GM23338 (cell line): ENCODE data around the gene COL21A1. TPM values are rescaled to one million over a fixed set of nuclear protein-coding genes. Genes with fewer than 3 reads are reported as not detected.

Experiments used
- ATAC-seq: fragments of 200-7000 bp; cut with Tn5 transposase; 3 replicates; pipeline ENCODE4 v1.9.1; 2020
- DNase-seq: peaks from one replicate; pipeline ENCODE4 v3.0.0-alpha.2; 2015; ENCODE audit warnings: low spot score
- H2AFZ ChIP-seq: fragments of 200-600 bp; sonication (generic); 2 replicates; pipeline ENCODE4 v1.8.0; 2016; ENCODE audit warnings: antibody characterized with exemption, mild to moderate bottlenecking, moderate library complexity
- H3F3A ChIP-seq: fragments of 200-600 bp; sonication (generic); replicated peaks from 2 replicates; pipeline ENCODE4 v1.8.0; 2017; ENCODE audit warnings: antibody characterized with exemption, mixed run types, low read depth
- H3K27ac ChIP-seq: fragments of 200-600 bp; sonication (generic); 2 replicates; pipeline ENCODE4 v1.6.1; 2016; ENCODE audit warnings: low read depth
- H3K27me3 ChIP-seq: fragments of 200-600 bp; sonication (generic); 2 replicates; pipeline ENCODE4 v1.8.0; 2016; ENCODE audit warnings: mild to moderate bottlenecking, mixed run types, moderate library complexity; ENCODE audit not compliant: insufficient read depth
- H3K36me3 ChIP-seq: fragments of 200-600 bp; sonication (generic); 2 replicates; pipeline ENCODE4 v1.8.0; 2016; ENCODE audit warnings: mild to moderate bottlenecking; ENCODE audit not compliant: insufficient read depth
- H3K4me1 ChIP-seq: fragments of 200-600 bp; sonication (generic); 2 replicates; pipeline ENCODE4 v1.8.0; 2016; ENCODE audit warnings: mild to moderate bottlenecking, moderate library complexity; ENCODE audit not compliant: insufficient read depth
- H3K4me2 ChIP-seq: fragments of 200-600 bp; sonication (generic); 2 replicates; pipeline ENCODE4 v1.7.1; 2017; ENCODE audit warnings: mixed run types
- H3K4me3 ChIP-seq: fragments of 200-600 bp; sonication (generic); 2 replicates; pipeline ENCODE4 v1.6.1; 2016; ENCODE audit warnings: mixed run types
- H3K79me2 ChIP-seq: fragments of 200-600 bp; sonication (generic); replicated peaks from 2 replicates; pipeline ENCODE4 v1.8.0; 2017; ENCODE audit warnings: mild to moderate bottlenecking; ENCODE audit not compliant: insufficient read depth
- H3K9me2 ChIP-seq: fragments of 200-600 bp; sonication (generic); 2 replicates; pipeline ENCODE4 v1.8.0; 2017; ENCODE audit not compliant: insufficient read depth
- H4K20me1 ChIP-seq: fragments of 200-600 bp; sonication (generic); replicated peaks from 2 replicates; pipeline ENCODE4 v1.8.0; 2017; ENCODE audit warnings: mild to moderate bottlenecking; ENCODE audit not compliant: insufficient read depth
- H3K27ac Mint-ChIP-seq: 2 replicates; pipeline ENCODE4 v1.8.0; 2020; ENCODE audit warnings: inconsistent platforms, mild to moderate bottlenecking, moderate library complexity, mixed read lengths
- H3K27me3 Mint-ChIP-seq: 3 replicates; pipeline ENCODE4 v1.8.0; 2022; ENCODE audit warnings: low read depth, mild to moderate bottlenecking, moderate library complexity, mixed read lengths, inconsistent platforms; ENCODE audit not compliant: insufficient read depth, poor library complexity
- H3K36me3 Mint-ChIP-seq: 3 replicates; pipeline ENCODE4 v1.8.0; 2021; ENCODE audit warnings: low read depth, mild to moderate bottlenecking, inconsistent platforms, moderate library complexity, mixed read lengths
- H3K4me1 Mint-ChIP-seq: 3 replicates; pipeline ENCODE4 v1.8.0; 2020; ENCODE audit warnings: mild to moderate bottlenecking, inconsistent platforms, mixed read lengths
- H3K4me3 Mint-ChIP-seq: 3 replicates; pipeline ENCODE4 v1.8.0; 2021; ENCODE audit warnings: moderate library complexity, mild to moderate bottlenecking, inconsistent platforms, mixed read lengths
- H3K9me3 Mint-ChIP-seq: 3 replicates; pipeline ENCODE4 v1.8.0; 2020; ENCODE audit warnings: moderate library complexity, mild to moderate bottlenecking, inconsistent platforms, mixed read lengths
- CREB1 ChIP-seq: fragments of 250-450 bp; sonication (Bioruptor Pico); IDR thresholded peaks from 2 replicates; pipeline ENCODE4 v1.5.0; 2020; ENCODE audit warnings: low read depth, mild to moderate bottlenecking, moderate library complexity
- CTCF ChIP-seq, 2 experiments: fragments of 200-600 bp in 1 of 2; sonication (generic) in 1 of 2; conservative IDR thresholded peaks; 2 replicates each; pipeline versions ENCODE4 v1.5.1 to v1.6.1; 2016 to 2017; ENCODE audit warnings: antibody characterized with exemption in 2 of 2, low read depth in 2 of 2, mild to moderate bottlenecking in 2 of 2, moderate library complexity in 1 of 2
- ETS1 ChIP-seq: IDR thresholded peaks from 2 replicates; pipeline ENCODE4 v1.6.1; 2016; ENCODE audit warnings: antibody characterized with exemption
- EZH2 ChIP-seq: fragments of 200-600 bp; sonication (generic); IDR thresholded peaks from one replicate; pipeline ENCODE4 v1.8.0; 2017; ENCODE audit warnings: antibody characterized with exemption, mild to moderate bottlenecking, low read depth; ENCODE audit not compliant: unreplicated experiment
- EZH2phosphoT487 ChIP-seq: fragments of 200-600 bp; sonication (generic); IDR thresholded peaks from one replicate; pipeline ENCODE4 v1.8.1; 2018; ENCODE audit warnings: antibody characterized with exemption; ENCODE audit not compliant: unreplicated experiment
- JUNB ChIP-seq: IDR thresholded peaks from one replicate; pipeline ENCODE4 v1.6.1; 2016; ENCODE audit warnings: antibody characterized with exemption; ENCODE audit not compliant: unreplicated experiment
- POLR2AphosphoS5 ChIP-seq: IDR thresholded peaks from 2 replicates; pipeline ENCODE4 v1.6.1; 2016; ENCODE audit warnings: antibody characterized with exemption, low read depth
- REST ChIP-seq: IDR thresholded peaks from one replicate; pipeline ENCODE4 v1.6.1; 2018; ENCODE audit warnings: antibody characterized with exemption; ENCODE audit not compliant: unreplicated experiment
- STAT1 ChIP-seq: IDR thresholded peaks from one replicate; pipeline ENCODE4 v1.6.1; 2016; ENCODE audit warnings: antibody characterized with exemption; ENCODE audit not compliant: unreplicated experiment
- ZNF114 ChIP-seq: fragments of 250-450 bp; sonication (Bioruptor Pico); IDR thresholded peaks from 2 replicates; pipeline ENCODE4 v1.5.0; 2020; ENCODE audit warnings: mild to moderate bottlenecking, moderate library complexity
- ZNF331 ChIP-seq: fragments of 250-450 bp; sonication (Bioruptor Pico); IDR thresholded peaks from 2 replicates; pipeline ENCODE4 v1.5.0; 2020; ENCODE audit warnings: low read depth, mild to moderate bottlenecking, moderate library complexity
- ZNF462 ChIP-seq: fragments of 250-450 bp; sonication (Bioruptor Pico); IDR thresholded peaks from 2 replicates; pipeline ENCODE4 v1.5.0; 2020; ENCODE audit warnings: mild to moderate bottlenecking, moderate library complexity
- polyA plus RNA-seq: library from polyadenylated mRNA; unstranded; fragments of >200 nt; fragmentation: Nextera tagmentation; extraction: Ambion mirVana; gene quantifications from 2 replicates; pipeline ENCODE4 v1.2.1, GENCODE V29; 2016
- total RNA-seq: library from RNA; depleted of rRNA; stranded (reverse); fragments of >200 nt; shearing (Covaris generic); gene quantifications from 2 replicates; pipeline ENCODE4 v1.2.3, GENCODE V29; 2014

Gene COL21A1
- total and polyA plus RNA-seq, 2 experiments from 2014 or later: 5.0 to 6.2 TPM

GRCh38 chr6:56062836-56063235 is 184.5 kb downstream of the COL21A1 start (continued):
- TF ChIP-seq ZNF462 (CRISPR knock-in tag) (no peak), POLR2AphosphoS5 (no peak), ETS1 (no peak), CTCF (conservative IDR thresholded peaks at IDR 0.05; ENCODE audit: low read depth in 2 of 2) (no peak), STAT1 (no peak)

GRCh38 chr6:56058636-56059035 is 188.7 kb downstream of the COL21A1 start:
- no peak for DNase-seq
- Mint-ChIP-seq H3K27ac (no peak overlapping the region), H3K9me3 (no peaks in the 10 kb centered on the region), H3K4me1 (no peaks in the 10 kb centered on the region; the same call in 2 of the 3 replicates), H3K27me3 (no peaks in the 10 kb centered on the region), H3K36me3 (no peaks in the 10 kb centered on the region), H3K4me3 (no peak overlapping the region)
- Histone ChIP-seq H3K4me3 (no peak overlapping the region), H3K79me2 (no peaks in the 10 kb centered on the region), H4K20me1 (no peaks in the 10 kb centered on the region), H3K9me2 (no peaks in the 10 kb centered on the region), H3K4me1 (no peaks in the 10 kb centered on the region; the same call in 1 of the 2 replicates), H2AFZ (no peak overlapping the region), H3F3A (no peaks in the 10 kb centered on the region), H3K27ac (no peak overlapping the region), H3K36me3 (no peaks in the 10 kb centered on the region), H3K4me2 (no peak overlapping the region), H3K27me3 (no peaks in the 10 kb centered on the region)
- ATAC-seq: no peak
- TF ChIP-seq REST (no peak), CREB1 (no peak), ETS1 (no peak), ZNF331 (CRISPR knock-in tag) (no peak), POLR2AphosphoS5 (no peak), EZH2 (no peak), JUNB (no peak), EZH2phosphoT487 (no peak), ZNF114 (CRISPR knock-in tag) (no peak), STAT1 (no peak)
